HCT116 (cell line): ENCODE measurements around the gene CHRNG. TPM values are rescaled to one million over a fixed set of nuclear protein-coding genes. Genes with fewer than 3 reads are reported as not detected.

ENCODE experiments used
- ATAC-seq: fragments of 200-7000 bp; cut with Tn5 transposase; 2 replicates; pipeline ENCODE4 v1.9.1; 2020; ENCODE audit warnings: mild to moderate bottlenecking, moderate library complexity
- BruUV-seq: library from RNA; stranded (reverse); fragments of 400-500 nt; replicated peaks from 2 replicates; lab custom pipeline; 2021; lab: Mats Ljungman, UMichigan
- CTCF ChIA-PET: fragments of 300-600 bp; sonication (Branson Sonifier 250); formaldehyde crosslinking; loops from one replicate; lab custom pipeline; 2021; ENCODE audit warnings: antibody characterized with exemption; lab: Charles Lee
- POLR2A ChIA-PET: fragments of 300-600, 350-600 bp; sonication (Branson Sonifier 250); formaldehyde crosslinking; loops from one replicate; lab custom pipeline; 2021; ENCODE audit warnings: antibody characterized with exemption; lab: Charles Lee
- RAD21 ChIA-PET, 2 experiments: fragments of 300-600 bp; sonication (Branson Sonifier 250); formaldehyde crosslinking; loops; one replicate each; lab custom pipeline; 2023; ENCODE audit warnings: low total read pairs in 2 of 2; ENCODE audit not compliant: uncharacterized antibody in 2 of 2, unreplicated experiment in 2 of 2, low non-redundant PET in 1 of 2; lab: Charles Lee
- DNase-seq: peaks from one replicate; pipeline ENCODE4 v3.0.0-alpha.2; 2010; ENCODE audit warnings: low read depth, low spot score
- H2AFZ ChIP-seq: fragments of 200-600 bp; shearing (Covaris generic), sonication (generic); 2 replicates; pipeline ENCODE4 v1.6.1; 2017; ENCODE audit warnings: low read depth, mixed run types, mixed read lengths, antibody characterized with exemption, low read length; ENCODE audit not compliant: poor library complexity, severe bottlenecking
- H3K27ac ChIP-seq: 2 replicates; pipeline ENCODE4 v1.5.1; 2012; ENCODE audit warnings: low read depth, low read length
- H3K27me3 ChIP-seq: fragments of 200-600 bp; sonication (generic); 2 replicates; pipeline ENCODE4 v1.6.1; 2016; ENCODE audit warnings: mixed run types, low read length, mixed read lengths; ENCODE audit not compliant: insufficient read depth
- H3K36me3 ChIP-seq, 2 experiments: fragments of 200-500 bp in 1 of 2; fragments of 200-600 bp in 1 of 2; sonication (Bioruptor generic) in 1 of 2; sonication (generic) in 1 of 2; 2 replicates each; pipeline versions ENCODE4 v1.5.1 to v1.6.1; 2014 to 2016; ENCODE audit warnings: low read length in 2 of 2, inconsistent platforms in 1 of 2, mixed read lengths in 1 of 2, mixed run types in 1 of 2; ENCODE audit not compliant: insufficient read depth in 2 of 2, control insufficient read depth in 1 of 2
- H3K4me1 ChIP-seq, 2 experiments: fragments of 200-600 bp in 1 of 2; sonication (generic) in 1 of 2; 2 replicates each; pipeline versions ENCODE4 v1.5.1 to v1.6.1; 2012 to 2017; ENCODE audit warnings: low read length in 2 of 2, inconsistent platforms in 1 of 2, mild to moderate bottlenecking in 1 of 2, mixed read lengths in 1 of 2, mixed run types in 1 of 2, moderate library complexity in 1 of 2; ENCODE audit not compliant: insufficient read depth in 2 of 2, control insufficient read depth in 1 of 2
- H3K4me2 ChIP-seq: fragments of 200-600 bp; sonication (generic); 2 replicates; pipeline ENCODE4 v1.6.1; 2017; ENCODE audit warnings: mixed run types, low read length, mixed read lengths
- H3K4me3 ChIP-seq, 2 experiments: fragments of 200-600 bp in 1 of 2; sonication (generic) in 1 of 2; replicated peaks in 1 of 2; 2 replicates each; pipeline ENCODE4 v1.5.1; 2011 to 2016; ENCODE audit warnings: low read length in 2 of 2, control low read depth in 1 of 2, low read depth in 1 of 2, mild to moderate bottlenecking in 1 of 2, mixed read lengths in 1 of 2, mixed run types in 1 of 2
- H3K79me2 ChIP-seq: fragments of 200-600 bp; sonication (generic); 2 replicates; pipeline ENCODE4 v1.6.1; 2017; ENCODE audit warnings: mild to moderate bottlenecking, mixed run types, low read length, moderate library complexity, mixed read lengths; ENCODE audit not compliant: insufficient read depth
- H3K9ac ChIP-seq: fragments of 200-600 bp; sonication (generic); 2 replicates; pipeline ENCODE4 v1.6.1; 2016; ENCODE audit warnings: low read length, mixed read lengths
- H3K9me2 ChIP-seq: fragments of 200-600 bp; sonication (generic), shearing (Covaris generic); 2 replicates; pipeline ENCODE4 v1.6.1; 2017; ENCODE audit warnings: mixed run types, mild to moderate bottlenecking, moderate library complexity; ENCODE audit not compliant: insufficient read depth
- H3K9me3 ChIP-seq, 2 experiments: fragments of 200-500 bp in 1 of 2; fragments of 200-600 bp in 1 of 2; sonication (Bioruptor generic) in 1 of 2; sonication (generic) in 1 of 2; 2 replicates each; pipeline ENCODE4 v1.6.1; 2014 to 2017; ENCODE audit warnings: low read length in 2 of 2, mixed read lengths in 2 of 2, inconsistent platforms in 1 of 2, low read depth in 1 of 2, mild to moderate bottlenecking in 1 of 2, mixed run types in 1 of 2, moderate library complexity in 1 of 2; ENCODE audit not compliant: control insufficient read depth in 1 of 2, insufficient read depth in 1 of 2
- H4K20me1 ChIP-seq: fragments of 200-600 bp; sonication (generic), shearing (Covaris generic); 2 replicates; pipeline ENCODE4 v1.6.1; 2017; ENCODE audit warnings: mixed run types, mild to moderate bottlenecking, moderate library complexity; ENCODE audit not compliant: insufficient read depth
- CBX3 ChIP-seq: IDR thresholded peaks from 2 replicates; pipeline ENCODE4 v1.6.1; 2012; ENCODE audit warnings: low read depth
- CTCF ChIP-seq, 3 experiments: fragments of 200-600 bp in 1 of 3; sonication (generic) in 1 of 3; IDR thresholded peaks in 2 of 3; conservative IDR thresholded peaks in 1 of 3; 2 replicates each; pipeline ENCODE4 v1.5.1; 2012 to 2017; ENCODE audit warnings: low read depth in 2 of 3, low read length in 2 of 3, antibody characterized with exemption in 1 of 3, borderline replicate concordance in 1 of 3, control low read depth in 1 of 3, mild to moderate bottlenecking in 1 of 3, mixed read lengths in 1 of 3, mixed run types in 1 of 3, moderate library complexity in 1 of 3; ENCODE audit not compliant: insufficient read depth in 1 of 3
- EGR1 ChIP-seq: IDR thresholded peaks from 2 replicates; pipeline ENCODE4 v1.6.1; 2012; ENCODE audit warnings: low read depth
- EZH2phosphoT487 ChIP-seq: fragments of 200-600 bp; IDR thresholded peaks from 2 replicates; pipeline ENCODE4 v1.6.1; 2018; ENCODE audit warnings: antibody characterized with exemption, borderline replicate concordance
- FOSL1 ChIP-seq: IDR thresholded peaks from 2 replicates; pipeline ENCODE4 v1.6.1; 2012; ENCODE audit warnings: low read depth
- JUND ChIP-seq: IDR thresholded peaks from 2 replicates; pipeline ENCODE4 v1.6.1; 2012
- POLR2A ChIP-seq: IDR thresholded peaks from 2 replicates; pipeline ENCODE4 v1.7.0; 2011; ENCODE audit warnings: borderline replicate concordance; ENCODE audit not compliant: insufficient read depth, insufficient read length; ENCODE audit errors: extremely low read depth
- POLR2AphosphoS5 ChIP-seq: IDR thresholded peaks from 2 replicates; pipeline ENCODE4 v1.6.1; 2011; ENCODE audit warnings: mild to moderate bottlenecking, low read depth, low read length, moderate library complexity
- RAD21 ChIP-seq: IDR thresholded peaks from 2 replicates; pipeline ENCODE4 v1.6.1; 2012; ENCODE audit warnings: low read depth, mild to moderate bottlenecking
- REST ChIP-seq: IDR thresholded peaks from 2 replicates; pipeline ENCODE4 v1.6.1; 2012; ENCODE audit warnings: low read depth
- SIN3A ChIP-seq: IDR thresholded peaks from 2 replicates; pipeline ENCODE4 v1.6.1; 2012; ENCODE audit warnings: low read depth
- TCF7L2 ChIP-seq: IDR thresholded peaks from 2 replicates; pipeline ENCODE4 v1.7.0; 2011; ENCODE audit warnings: borderline replicate concordance, inconsistent platforms; ENCODE audit not compliant: insufficient read depth, insufficient read length; ENCODE audit errors: extremely low read depth
- ZNF274 ChIP-seq: fragments of 200-500 bp; sonication (Bioruptor generic); IDR thresholded peaks from 2 replicates; pipeline ENCODE4 v1.6.1; 2014; ENCODE audit warnings: mild to moderate bottlenecking, low read depth, low read length, inconsistent platforms
- intact Hi-C: fragments of 100-400 bp; cut with micrococcal nuclease; formaldehyde crosslinking; loops from 2 replicates; pipeline ENCODE4 v1.10.0; 2022
- total RNA-seq: library from RNA; stranded (reverse); gene quantifications from one replicate; pipeline ENCODE4 v1.2.1, GENCODE V29; 2021; ENCODE audit not compliant: unreplicated experiment

Gene CHRNG
- total RNA-seq, 1 experiment from 2014 or later: not detected

DNA sequence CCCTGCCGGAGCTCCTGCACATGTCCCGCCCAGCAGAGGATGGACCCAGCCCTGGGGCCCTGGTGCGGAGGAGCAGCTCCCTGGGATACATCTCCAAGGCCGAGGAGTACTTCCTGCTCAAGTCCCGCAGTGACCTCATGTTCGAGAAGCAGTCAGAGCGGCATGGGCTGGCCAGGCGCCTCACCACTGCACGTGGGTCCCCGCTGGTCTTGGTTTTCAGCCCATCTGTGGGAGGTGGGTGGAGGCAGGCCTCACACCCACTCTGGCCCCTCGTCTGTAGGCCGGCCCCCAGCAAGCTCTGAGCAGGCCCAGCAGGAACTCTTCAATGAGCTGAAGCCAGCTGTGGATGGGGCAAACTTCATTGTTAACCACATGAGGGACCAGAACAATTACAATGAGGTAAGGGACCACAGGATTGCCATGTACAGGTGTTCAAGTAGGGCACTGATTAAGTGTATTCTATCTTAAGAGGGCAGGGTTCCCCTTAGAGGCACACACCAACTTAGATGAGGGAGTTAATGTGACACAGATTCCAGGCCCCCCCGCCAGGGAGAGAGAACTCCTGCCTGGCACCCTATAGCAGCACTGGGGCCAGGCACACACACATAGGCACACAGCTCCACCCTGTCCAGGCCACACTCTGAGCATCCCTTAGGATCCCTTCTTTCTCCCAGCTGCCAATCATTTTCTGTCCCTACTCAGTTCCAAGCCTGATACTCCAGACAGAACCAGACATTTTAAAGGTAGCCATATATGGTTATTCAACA, 5.4 kb upstream of the CHRNG start:
- no peaks in the 10 kb centered on the region for H3K9me2 ChIP-seq
- BruUV-seq: no TSS peak
- no peak overlapping the region for H3K9ac ChIP-seq
- no peaks in the 10 kb centered on the region for H4K20me1 ChIP-seq
- H3K4me2 ChIP-seq: no peak overlapping the region
- TF ChIP-seq POLR2A (no peak), FOSL1 (no peak)
- TF ChIP-seq, all 23 proteins: peak for 0
- H2AFZ ChIP-seq: no peak overlapping the region
- H3K4me1 ChIP-seq: no peaks in the 10 kb centered on the region
- no peaks in the 10 kb centered on the region for H3K27me3 ChIP-seq
- ChIA-PET RAD21 (no interaction called here), POLR2A (no interaction called here), CTCF (no interaction called here)
- no peak for DNase-seq
- no peak overlapping the region for H3K27ac ChIP-seq
- H3K79me2 ChIP-seq: no peaks in the 10 kb centered on the region
- intact Hi-C loops: no loop called here
- H3K4me3 ChIP-seq: no peak overlapping the region
- peaks cover 0 to 8% of the 10 kb centered on the region in 2 experiments; a peak in 3 of 4 replicates for H3K9me3 ChIP-seq
- no peaks in the 10 kb centered on the region for H3K36me3 ChIP-seq
- ATAC-seq: no peak

DNA sequence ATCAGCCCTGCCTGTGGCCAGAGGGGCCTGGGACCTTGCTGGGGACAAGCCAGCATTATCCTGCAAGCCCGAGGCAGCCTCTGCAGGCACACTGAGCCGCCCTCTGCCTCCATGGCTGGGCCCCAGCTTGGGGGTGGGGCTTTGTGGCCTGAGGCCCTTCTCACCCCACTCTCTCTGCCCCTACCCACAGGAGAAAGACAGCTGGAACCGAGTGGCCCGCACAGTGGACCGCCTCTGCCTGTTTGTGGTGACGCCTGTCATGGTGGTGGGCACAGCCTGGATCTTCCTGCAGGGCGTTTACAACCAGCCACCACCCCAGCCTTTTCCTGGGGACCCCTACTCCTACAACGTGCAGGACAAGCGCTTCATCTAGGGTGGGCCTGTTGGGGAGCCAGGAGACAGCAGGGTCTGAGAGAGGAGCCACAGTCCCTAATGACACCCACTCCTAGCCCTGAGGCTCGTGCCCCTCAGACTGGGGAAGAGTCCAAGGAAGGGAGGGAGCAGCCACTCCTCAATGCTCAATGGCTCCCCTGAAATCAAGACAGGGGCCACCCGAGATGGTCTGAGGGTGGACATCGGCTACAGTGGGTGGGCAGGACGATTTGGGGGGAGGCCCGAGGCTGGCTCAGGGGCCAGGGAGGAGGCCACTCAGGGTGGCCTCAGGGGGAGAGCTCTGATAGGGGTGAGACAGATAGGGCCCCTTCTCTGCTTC, 4.4 kb upstream of the CHRNG start:
- Histone ChIP-seq H3K4me3 (no peak overlapping the region), H3K9ac (no peak overlapping the region), H3K4me2 (no peak overlapping the region), H3K9me2 (no peaks in the 10 kb centered on the region), H3K4me1 (0 out of 4 replicates have a peak, but pooled peaks cover 0 to 3% of the 10 kb centered on the region in 2 experiments), H2AFZ (no peak overlapping the region), H3K36me3 (no peaks in the 10 kb centered on the region), H3K9me3 (peaks cover 0 to 8% of the 10 kb centered on the region in 2 experiments; a peak in 3 of 4 replicates), H3K27me3 (no peaks in the 10 kb centered on the region), H3K79me2 (no peaks in the 10 kb centered on the region), H3K27ac (no peak overlapping the region), H4K20me1 (no peaks in the 10 kb centered on the region)
- intact Hi-C loops: no loop called here
- DNase-seq (no peak), ATAC-seq (no peak)
- ChIA-PET POLR2A (no interaction called here), CTCF (no interaction called here), RAD21 (no interaction called here)
- no TSS peak for BruUV-seq
- TF ChIP-seq JUND: no peak
- TF ChIP-seq CBX3: no peak
- no peak for TF ChIP-seq POLR2AphosphoS5
- TF ChIP-seq POLR2A: no peak
- TF ChIP-seq RAD21: no peak
- TF ChIP-seq REST: no peak
- TF ChIP-seq SIN3A: no peak
- TF ChIP-seq CTCF (IDR thresholded peaks at IDR 0.05 in 2 of 3, conservative IDR thresholded peaks at IDR 0.05 in 1 of 3; ENCODE audit: borderline replicate concordance in 1 of 3, insufficient read depth in 1 of 3, low read depth in 2 of 3, low read length in 2 of 3): no peak
- TF ChIP-seq EZH2phosphoT487: no peak
- TF ChIP-seq TCF7L2: no peak
- TF ChIP-seq FOSL1: no peak
- TF ChIP-seq EGR1: no peak
- TF ChIP-seq ZNF274: no peak
